H1 (cell line): ENCODE data around the gene TBC1D10A. TPM values are rescaled to one million over a fixed set of nuclear protein-coding genes. Genes with fewer than 3 reads are reported as not detected.

Source experiments
- CTCF ChIA-PET: fragments of 300-600 bp; sonication (Branson Sonifier 250); formaldehyde crosslinking; loops from one replicate; lab custom pipeline; 2021; ENCODE audit not compliant: partially characterized antibody; lab: Charles Lee
- POLR2A ChIA-PET: fragments of 300-600 bp; sonication (Branson Sonifier 250); formaldehyde crosslinking; loops from one replicate; lab custom pipeline; 2021; ENCODE audit warnings: inconsistent platforms; ENCODE audit not compliant: partially characterized antibody; lab: Charles Lee
- DNase-seq, 2 experiments: peaks; one replicate each; pipeline versions ENCODE4 v3.0.0 to v3.0.0-alpha.2; 2010 to 2022; ENCODE audit warnings: low spot score in 2 of 2, low read depth in 1 of 2, mixed read lengths in 1 of 2
- FAIRE-seq: peaks from 2 replicates; lab custom pipeline; 2011; peaks lifted over from hg19 to GRCh38; lab: Jason Lieb, UNC
- H2AFZ ChIP-seq: 2 replicates; pipeline ENCODE4 v1.8.1; 2012; ENCODE audit warnings: low read length, inconsistent platforms
- H2AK5ac ChIP-seq: 2 replicates; pipeline ENCODE4 v1.6.1; 2013; ENCODE audit warnings: low read depth, low read length
- H2BK120ac ChIP-seq: replicated peaks from 2 replicates; pipeline ENCODE3; 2013; ENCODE audit warnings: low read depth, low read length, inconsistent platforms
- H2BK12ac ChIP-seq: 2 replicates; pipeline ENCODE4 v1.6.1; 2013; ENCODE audit warnings: low read depth, low read length
- H2BK15ac ChIP-seq: 2 replicates; pipeline ENCODE4 v1.6.1; 2013; ENCODE audit warnings: low read length
- H2BK20ac ChIP-seq: 2 replicates; pipeline ENCODE4 v1.6.1; 2013; ENCODE audit warnings: low read length
- H2BK5ac ChIP-seq: 2 replicates; pipeline ENCODE4 v1.6.1; 2013; ENCODE audit warnings: low read depth, low read length
- H3K14ac ChIP-seq: 2 replicates; pipeline ENCODE4 v1.6.1; 2013; ENCODE audit warnings: inconsistent platforms; ENCODE audit not compliant: insufficient read length
- H3K18ac ChIP-seq: 2 replicates; pipeline ENCODE4 v1.6.1; 2013; ENCODE audit warnings: low read length; ENCODE audit errors: extremely low read depth
- H3K23ac ChIP-seq: 2 replicates; pipeline ENCODE4 v1.6.1; 2013; ENCODE audit warnings: inconsistent platforms; ENCODE audit not compliant: insufficient read length
- H3K23me2 ChIP-seq: 2 replicates; pipeline ENCODE4 v1.6.1; 2013; ENCODE audit warnings: low read depth, low read length
- H3K27ac ChIP-seq: 2 replicates; pipeline ENCODE4 v1.6.1; 2011; ENCODE audit warnings: low read depth, low read length, inconsistent platforms
- H3K27me3 ChIP-seq, 4 experiments: replicated peaks in 1 of 4; 1 replicate in 1 of 4; 2 replicates in 3 of 4; pipeline versions ENCODE4 v1.6.1 to v1.8.1; 2011 to 2013; ENCODE audit warnings: low read length in 3 of 4, mild to moderate bottlenecking in 3 of 4, inconsistent platforms in 2 of 4, mixed read lengths in 2 of 4, moderate library complexity in 1 of 4; ENCODE audit not compliant: control insufficient read depth in 3 of 4, insufficient read depth in 3 of 4; ENCODE audit errors: extremely low read depth in 1 of 4
- H3K36me3 ChIP-seq, 4 experiments: 2 replicates each; pipeline versions ENCODE4 v1.6.1 to v1.8.1; 2011 to 2013; ENCODE audit warnings: mild to moderate bottlenecking in 4 of 4, low read length in 3 of 4, moderate library complexity in 2 of 4, control low read depth in 1 of 4, inconsistent platforms in 1 of 4; ENCODE audit not compliant: insufficient read depth in 4 of 4, control insufficient read depth in 2 of 4
- H3K4ac ChIP-seq: replicated peaks from 2 replicates; pipeline ENCODE3; 2013; ENCODE audit warnings: low read length, low read depth, mixed read lengths, inconsistent platforms; ENCODE audit not compliant: insufficient read length
- H3K4me1 ChIP-seq, 4 experiments: replicated peaks in 1 of 4; 1 replicate in 1 of 4; 2 replicates in 3 of 4; pipeline versions ENCODE4 v1.6.1 to v1.8.1; 2011 to 2013; ENCODE audit warnings: low read length in 3 of 4, inconsistent platforms in 2 of 4, mixed read lengths in 1 of 4; ENCODE audit not compliant: insufficient read depth in 4 of 4, control insufficient read depth in 3 of 4
- H3K4me2 ChIP-seq, 2 experiments: 2 replicates each; pipeline versions ENCODE4 v1.6.1 to v1.8.1; 2011 to 2013; ENCODE audit warnings: low read depth in 2 of 2, low read length in 2 of 2, control low read depth in 1 of 2, inconsistent platforms in 1 of 2, mild to moderate bottlenecking in 1 of 2; ENCODE audit not compliant: insufficient read depth in 1 of 2
- H3K4me3 ChIP-seq, 4 experiments: fragments of 200-600, 300-600 bp in 1 of 4; sonication (generic), shearing (Covaris generic), sonication (Bioruptor Twin) in 1 of 4; 2 replicates each; pipeline versions ENCODE4 v1.5.1 to v1.8.1; 2011 to 2016; ENCODE audit warnings: low read length in 4 of 4, low read depth in 3 of 4, control low read depth in 2 of 4, inconsistent platforms in 2 of 4, mild to moderate bottlenecking in 2 of 4, mixed read lengths in 1 of 4, moderate library complexity in 1 of 4; ENCODE audit not compliant: insufficient read depth in 2 of 4; ENCODE audit errors: extremely low read depth in 1 of 4
- H3K56ac ChIP-seq: replicated peaks from 2 replicates; pipeline ENCODE3; 2013; ENCODE audit warnings: low read depth, mild to moderate bottlenecking, mixed read lengths, low read length, inconsistent platforms; ENCODE audit not compliant: insufficient read length
- H3K79me1 ChIP-seq: 2 replicates; pipeline ENCODE4 v1.6.1; 2013; ENCODE audit warnings: low read depth, low read length, control low read depth
- H3K79me2 ChIP-seq, 2 experiments: 2 replicates each; pipeline versions ENCODE4 v1.6.1 to v1.8.1; 2012 to 2013; ENCODE audit warnings: low read length in 2 of 2, mild to moderate bottlenecking in 2 of 2, inconsistent platforms in 1 of 2; ENCODE audit not compliant: insufficient read depth in 2 of 2, control insufficient read depth in 1 of 2
- H3K9ac ChIP-seq, 4 experiments: replicated peaks in 1 of 4; 1 replicate in 1 of 4; 2 replicates in 3 of 4; pipeline versions ENCODE4 v1.6.1 to v1.8.1; 2011 to 2013; ENCODE audit warnings: low read depth in 3 of 4, low read length in 3 of 4, control low read depth in 2 of 4, mild to moderate bottlenecking in 2 of 4, moderate library complexity in 2 of 4, inconsistent platforms in 1 of 4; ENCODE audit errors: extremely low read depth in 1 of 4
- H3K9me3 ChIP-seq, 2 experiments: 2 replicates each; pipeline versions ENCODE4 v1.6.1 to v1.8.1; 2012 to 2013; ENCODE audit warnings: mild to moderate bottlenecking in 2 of 2, moderate library complexity in 2 of 2, control low read depth in 1 of 2, inconsistent platforms in 1 of 2, low read depth in 1 of 2, low read length in 1 of 2, mixed read lengths in 1 of 2; ENCODE audit not compliant: insufficient read depth in 2 of 2
- H4K20me1 ChIP-seq, 2 experiments: replicated peaks in 1 of 2; 2 replicates each; pipeline versions ENCODE3 to v1.8.1; 2011 to 2013; ENCODE audit warnings: inconsistent platforms in 2 of 2, low read length in 2 of 2, mild to moderate bottlenecking in 1 of 2; ENCODE audit not compliant: insufficient read depth in 2 of 2, control insufficient read depth in 1 of 2
- H4K5ac ChIP-seq: 2 replicates; pipeline ENCODE4 v1.6.1; 2013; ENCODE audit warnings: low read length, low read depth, mixed read lengths, inconsistent platforms; ENCODE audit not compliant: insufficient read length
- H4K8ac ChIP-seq: 2 replicates; pipeline ENCODE4 v1.8.0; 2013; ENCODE audit warnings: mild to moderate bottlenecking, moderate library complexity, low read length, inconsistent platforms; ENCODE audit not compliant: insufficient read depth; ENCODE audit errors: extremely low read depth
- H4K91ac ChIP-seq: replicated peaks from 2 replicates; pipeline ENCODE3; 2013; ENCODE audit warnings: low read length, mixed read lengths, inconsistent platforms; ENCODE audit not compliant: insufficient read length
- ASH2L ChIP-seq: fragments of 200-600, 300-600 bp; sonication (generic); IDR thresholded peaks from one replicate; pipeline ENCODE4 v1.7.1; 2017; ENCODE audit warnings: low read length
- CBX8 ChIP-seq: fragments of 300-800, 300-1000 bp; sonication (generic); IDR thresholded peaks from 2 replicates; pipeline ENCODE4 v1.7.1; 2016; ENCODE audit warnings: low read depth, low read length, borderline replicate concordance
- POLR2A ChIP-seq, 2 experiments: IDR thresholded peaks; 1 replicate in 1 of 2; 2 replicates in 1 of 2; pipeline ENCODE4 v1.6.1; 2011; ENCODE audit warnings: low read depth in 2 of 2, low read length in 2 of 2, mild to moderate bottlenecking in 2 of 2; ENCODE audit errors: control extremely low read depth in 1 of 2
- POU5F1 ChIP-seq: IDR thresholded peaks from 2 replicates; pipeline ENCODE4 v1.6.1; 2011; ENCODE audit warnings: low read depth, mild to moderate bottlenecking, low read length, moderate library complexity
- RBBP5 ChIP-seq: IDR thresholded peaks from 2 replicates; pipeline ENCODE4 v1.7.1; 2012; ENCODE audit warnings: low read depth, mild to moderate bottlenecking, inconsistent platforms, low read length, moderate library complexity, borderline replicate concordance
- SP1 ChIP-seq: IDR thresholded peaks from 2 replicates; pipeline ENCODE4 v1.6.1; 2011; ENCODE audit warnings: low read depth, low read length
- SP4 ChIP-seq: IDR thresholded peaks from 2 replicates; pipeline ENCODE4 v1.6.1; 2012; ENCODE audit warnings: low read length, inconsistent platforms
- WGBS, 2 experiments: shearing (Covaris generic) in 1 of 2; methylation state at CpG; one replicate each; pipeline versions ENCODE4 v1.1.6 to v1.1.7; 2013 to 2015; ENCODE audit warnings: low lambda C conversion rate in 2 of 2, mixed read lengths in 2 of 2, inconsistent platforms in 1 of 2, low coverage in 1 of 2, missing lambda C conversion rate in 1 of 2; ENCODE audit not compliant: insufficient replicate concordance in 2 of 2, insufficient coverage in 1 of 2, insufficient read length in 1 of 2; ENCODE audit errors: extremely low coverage in 1 of 2, missing lambda C conversion rate in 1 of 2; 5-methylcytosine and 5-hydroxymethylcytosine counted together
- polyA plus RNA-seq, 7 experiments: library from polyadenylated mRNA; depleted of rRNA in 3 of 7; stranded (reverse) in 5 of 7; unstranded in 2 of 7; fragments of >200 nt in 5 of 7; fragments of 200-250 nt in 2 of 7; gene quantifications; 1 replicate in 5 of 7; 2 replicates in 1 of 7; 4 replicates in 1 of 7; pipeline versions ENCODE4 v1.2.1 to v1.2.3, GENCODE V29; 2011 to 2013; ENCODE audit warnings: missing spikeins in 2 of 7, mixed read lengths in 2 of 7
- total RNA-seq: library from RNA; stranded (reverse); fragmentation: NEBNext Ultra II Directional; extraction: Animal tissue kit (Norgen Biotek cat#: 25700); gene quantifications from 2 replicates; pipeline ENCODE4 v1.2.1, GENCODE V29; 2021

TBC1D10A gene
- total and polyA plus RNA-seq, 2 of the 8 experiments (the other 6 are each of a cell fraction or from before 2014, with no cell fraction given), result 5.4 to 7.0 TPM

GRCh38 chr22:30371321-30371720 is 44.6 kb upstream of the TBC1D10A start:
- no peak overlapping the region for H3K4me3 ChIP-seq
- no peak overlapping the region for H2BK15ac ChIP-seq
- no peak overlapping the region for H3K56ac ChIP-seq
- H2BK5ac ChIP-seq, result no peak overlapping the region
- H3K4me1 ChIP-seq, result peaks cover 0 to 2% (median 0%) of the 10 kb centered on the region in 4 experiments; a peak in 1 of 7 replicates
- no peak overlapping the region for H2BK20ac ChIP-seq
- no peak overlapping the region for H2BK12ac ChIP-seq
- TF ChIP-seq POLR2A (IDR thresholded peaks at IDR 0.05; ENCODE audit: control extremely low read depth in 1 of 2, low read depth in 2 of 2, low read length in 2 of 2) (peak in 1 of 2 experiments; percentile 29; a peak in 1 of 3 replicates), RBBP5 (no peak), SP1 (no peak), CBX8 (no peak), ASH2L (no peak), SP4 (no peak), POU5F1 (no peak)
- no peaks in the 10 kb centered on the region for H3K23me2 ChIP-seq
- no peak overlapping the region for H3K27ac ChIP-seq
- no peaks in the 10 kb centered on the region for H3K9me3 ChIP-seq
- no peak overlapping the region for H3K23ac ChIP-seq
- peaks cover 3 to 7% of the 10 kb centered on the region in 2 experiments for H4K20me1 ChIP-seq
- H2AFZ ChIP-seq, result no peak overlapping the region
- FAIRE-seq (no peak), DNase-seq (no peak)
- no peaks in the 10 kb centered on the region for H3K79me1 ChIP-seq
- no peaks in the 10 kb centered on the region for H3K79me2 ChIP-seq
- no peak overlapping the region for H3K18ac ChIP-seq
- CTCF ChIA-PET, result interaction anchor here (0.8 to 6.3 kb wide), 3 partner anchors 10 to 83 kb away, joined by 3 to 28 read pairs (median 26); partner anchors contain the start of genes CASTOR1 and RNF215
- no peak overlapping the region for H2AK5ac ChIP-seq
- no peak overlapping the region for H3K4me2 ChIP-seq
- WGBS, 2 experiments, result 88% methylated on average over 8 of the region's 9 CpGs; no CpG with 5 or more reads in 1 of the 2 experiments
- H2BK120ac ChIP-seq, result no peak overlapping the region
- POLR2A ChIA-PET, result interaction anchor here (0.9 to 11.8 kb wide), 6 partner anchors 10 to 51 kb away, joined by 3 to 129 read pairs (median 4); partner anchors contain the start of genes CCDC157 and SF3A1
- H3K4ac ChIP-seq, result no peak overlapping the region
- H3K9ac ChIP-seq, result no peak overlapping the region
- peaks cover 0 to 4% (median 0%) of the 10 kb centered on the region in 4 experiments; a peak in 1 of 8 replicates for H3K36me3 ChIP-seq
- no peak overlapping the region for H4K91ac ChIP-seq
- no peaks in the 10 kb centered on the region; a peak in 1 of 7 replicates for H3K27me3 ChIP-seq
- no peak overlapping the region for H4K8ac ChIP-seq
- H3K14ac ChIP-seq, result no peak overlapping the region
- H4K5ac ChIP-seq, result no peak overlapping the region
